ENCODE measurements around the gene ARHGEF7.

The ARHGEF7 gene

DNA sequence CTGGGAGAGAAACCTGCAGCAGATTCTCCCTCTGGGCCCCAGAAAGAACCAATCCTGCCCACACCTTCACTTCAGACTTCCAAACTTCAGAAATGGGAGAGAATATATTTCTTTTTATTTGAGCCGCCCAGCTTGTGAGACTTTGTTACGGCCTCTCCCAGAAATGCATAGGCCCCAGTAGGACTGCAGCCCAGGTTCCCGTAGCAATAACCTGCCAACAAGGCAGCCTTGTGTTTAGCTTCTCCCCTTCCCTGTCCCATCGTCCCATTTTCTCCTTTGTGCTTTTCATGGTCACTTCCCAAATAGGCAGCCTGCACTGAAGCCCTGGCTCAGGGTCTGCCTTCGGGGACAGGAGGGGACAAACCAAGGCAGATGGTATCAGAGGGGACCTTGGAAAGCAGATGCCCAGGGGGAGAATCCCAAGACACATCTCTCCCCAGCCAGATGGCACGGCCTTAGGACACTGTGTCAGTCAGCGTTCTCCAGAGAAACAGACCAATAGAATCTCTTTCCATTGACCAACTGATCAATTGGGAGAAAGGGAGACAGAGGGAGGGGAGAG is 3.7 kb upstream of the ARHGEF7 start:
- no peak for DNase-seq

DNA sequence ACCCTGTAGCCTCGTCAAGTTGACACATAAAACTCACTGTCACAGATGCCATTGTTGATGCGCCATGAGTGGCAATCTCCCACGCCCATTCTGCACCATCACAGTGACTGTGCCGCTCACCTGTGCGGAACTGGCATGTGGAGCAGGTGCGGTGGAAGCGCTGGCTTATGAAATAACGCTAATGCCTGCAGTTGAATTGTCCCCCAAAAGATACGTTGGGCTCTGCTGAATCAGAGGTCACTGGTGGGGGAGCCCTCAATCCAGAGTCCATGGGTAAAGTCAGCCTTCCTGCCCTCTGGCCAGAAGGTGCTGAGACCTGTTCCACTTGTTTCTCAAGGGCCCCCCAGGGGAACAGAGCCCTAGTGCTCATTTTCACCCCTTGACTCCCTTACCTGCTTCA is 2.9 kb upstream of the ARHGEF7 start:
- DNase-seq = no peak

DNA sequence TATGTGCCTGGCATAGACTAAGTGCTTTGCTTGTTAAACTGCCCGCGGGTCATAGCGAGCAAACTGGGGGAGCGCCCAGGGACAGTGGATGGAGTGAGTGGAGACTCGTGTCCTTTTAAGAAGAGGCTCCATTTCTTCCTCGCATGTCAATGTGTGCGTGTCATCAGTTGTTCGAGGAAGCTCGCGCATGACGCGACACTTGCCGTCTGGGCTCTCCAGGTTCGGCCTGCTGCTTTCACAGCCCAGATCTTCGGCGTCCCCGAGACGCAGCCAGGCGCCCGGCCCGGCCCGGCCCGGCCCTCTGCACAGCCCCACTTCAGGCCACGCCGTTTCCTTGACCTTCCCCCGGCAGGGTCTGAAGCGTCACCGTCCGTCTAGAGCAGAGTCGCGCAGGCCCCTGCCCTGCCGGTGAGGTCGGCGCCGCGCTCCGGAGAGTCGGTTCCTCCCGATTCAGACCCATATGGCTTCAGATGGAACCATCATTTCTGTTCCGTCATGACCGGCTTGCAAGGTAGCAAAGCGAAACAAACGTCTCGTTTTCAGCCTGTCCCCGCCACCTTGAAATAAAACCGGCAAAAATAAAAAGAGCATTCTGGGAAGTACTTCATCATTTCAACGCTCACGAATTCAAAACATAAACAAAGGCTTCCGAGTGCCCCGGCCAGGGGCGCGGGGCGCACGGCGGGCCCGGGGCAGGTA is 599 bp upstream of the ARHGEF7 start:
- DNase-seq = no peak

DNA sequence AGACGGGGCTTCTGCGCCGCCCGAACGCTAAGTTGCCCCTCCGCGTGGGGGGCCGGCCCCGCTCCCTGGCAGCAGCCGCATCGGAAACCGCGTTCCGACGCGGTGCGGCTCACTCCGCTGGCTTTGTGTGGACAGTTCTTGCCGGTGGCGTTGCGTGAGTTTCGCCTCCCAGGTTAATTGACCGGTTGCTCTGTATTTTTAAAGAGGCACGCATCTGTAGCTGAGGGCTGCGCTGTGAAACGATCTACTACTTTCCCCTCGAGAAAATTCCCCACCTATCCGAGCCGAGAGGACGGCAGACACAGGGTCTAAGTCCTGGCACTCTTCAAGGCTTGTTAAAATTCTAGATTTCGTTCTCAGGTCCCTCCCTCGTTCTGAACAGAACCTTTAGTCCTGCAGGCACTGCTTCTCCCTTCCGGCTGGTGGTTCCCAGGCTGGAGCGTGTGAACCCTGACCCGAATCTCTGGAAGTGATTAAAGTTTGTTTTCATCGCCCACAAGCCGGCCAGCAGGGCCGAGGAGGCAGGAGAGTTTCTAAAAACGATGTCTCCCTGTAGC is 933 bp downstream of the ARHGEF7 start:
- DNase-seq = no peak

DNA sequence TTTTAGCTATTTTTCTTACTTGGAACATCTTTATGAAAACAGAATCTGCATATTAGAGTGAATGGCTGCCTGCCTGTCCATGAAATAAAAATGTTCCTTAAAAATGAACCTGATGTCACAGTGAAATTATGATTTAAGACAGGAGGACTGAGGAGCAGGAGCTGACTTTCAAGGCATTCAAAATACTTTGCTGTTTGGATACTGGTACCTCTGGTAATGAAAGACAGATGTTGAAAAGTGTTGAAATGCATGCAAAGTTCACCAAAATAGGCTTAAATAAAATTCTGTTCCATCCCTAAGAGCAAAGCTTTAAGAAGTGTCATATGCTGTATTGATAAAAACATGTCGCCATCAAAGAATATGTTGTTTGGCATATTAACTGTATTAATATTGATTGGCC is 1.7 kb downstream of the ARHGEF7 start:
- DNase-seq = no peak

DNA sequence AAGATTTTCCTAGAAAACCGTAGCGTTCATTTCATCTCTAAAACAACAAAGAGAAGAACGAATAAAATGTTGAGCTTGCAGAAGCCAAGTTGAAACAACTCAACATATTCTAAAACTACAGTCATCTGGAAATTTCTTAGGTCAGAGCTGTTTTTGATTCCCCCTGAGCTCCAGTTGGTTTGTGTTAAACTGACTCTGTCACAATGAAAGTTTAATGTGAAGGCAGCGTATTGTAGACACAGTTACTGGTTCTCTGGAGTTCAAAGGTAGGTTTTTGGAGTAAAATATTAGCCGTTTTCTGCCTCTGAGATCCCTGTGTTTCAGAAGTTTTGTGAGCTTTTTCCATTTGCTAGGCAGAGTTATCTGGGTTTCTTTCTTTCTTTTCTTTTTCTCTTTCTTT is 2.2 kb downstream of the ARHGEF7 start:
- no peak for DNase-seq

DNA sequence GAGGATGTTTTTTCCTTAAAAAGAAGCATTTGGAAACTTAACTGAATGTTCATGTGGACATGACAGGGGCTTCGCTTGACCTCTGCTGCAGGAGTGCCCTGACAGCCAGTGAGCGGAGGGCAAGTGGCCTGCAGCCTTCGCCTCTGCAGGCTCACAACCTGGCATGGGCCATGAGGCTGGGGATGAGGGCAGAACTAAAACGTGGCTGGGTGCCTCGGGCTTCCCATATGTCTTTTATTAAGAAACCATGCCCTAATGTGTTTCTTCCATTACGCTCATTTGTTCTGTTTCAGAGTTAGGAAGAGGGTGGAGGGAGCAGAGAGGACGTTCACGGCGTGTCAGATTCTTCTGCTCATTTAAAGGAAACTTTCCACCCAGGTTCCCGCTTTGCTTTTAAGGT is 2.9 kb downstream of the ARHGEF7 start:
- DNase-seq = no peak

DNA sequence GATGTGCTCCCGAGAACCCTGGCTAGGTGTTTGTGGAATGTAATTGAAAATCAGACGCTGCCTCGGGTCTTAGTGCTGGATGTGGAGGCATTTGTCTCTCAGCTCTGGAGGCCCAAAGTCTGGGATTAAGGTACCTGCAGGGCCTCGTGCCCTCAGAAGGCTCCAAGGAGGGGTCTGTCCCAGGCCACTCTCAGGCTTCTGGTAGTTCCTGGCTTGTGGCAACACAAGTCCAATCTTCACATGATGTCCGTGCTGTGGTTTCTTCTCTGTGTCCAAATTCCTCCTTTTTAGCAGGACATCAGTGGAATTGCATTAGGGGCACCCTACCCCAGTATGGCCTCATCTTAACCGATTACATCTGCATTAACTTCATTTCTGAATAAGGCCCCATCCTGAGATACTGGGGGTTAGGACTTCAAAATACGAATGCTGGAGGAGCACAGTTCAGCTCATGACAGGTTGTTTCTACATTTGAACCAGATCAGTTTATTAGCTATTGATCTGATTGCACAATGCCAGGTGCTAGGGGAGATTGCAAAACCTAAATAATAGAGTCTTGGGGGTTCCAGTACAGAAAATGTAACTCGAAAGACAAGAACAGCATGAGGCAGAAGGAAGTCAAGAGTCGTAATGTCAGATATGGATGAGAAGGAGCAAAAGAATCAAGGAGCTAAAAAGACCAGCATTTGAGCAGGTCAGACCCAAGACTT is 3.9 kb downstream of the ARHGEF7 start:
- DNase-seq = no peak

DNA sequence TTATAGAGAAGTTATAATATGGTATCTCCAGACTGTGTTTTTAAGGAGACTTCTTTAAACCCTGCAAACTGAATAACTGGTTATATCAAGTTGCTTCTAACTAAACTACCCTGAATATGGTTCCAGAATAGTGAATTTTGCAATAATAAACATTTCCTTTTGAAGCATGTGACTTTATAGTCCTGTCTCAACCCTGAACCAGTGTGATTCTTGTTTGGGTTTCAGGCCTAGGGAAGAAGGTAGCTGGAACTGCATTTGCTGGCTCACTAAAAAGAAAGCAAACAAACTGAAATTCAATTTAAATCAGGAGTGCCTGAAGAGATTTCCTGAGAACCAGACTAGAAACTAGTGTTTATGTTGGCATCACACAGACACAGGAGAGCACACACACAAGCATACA is 4.9 kb downstream of the ARHGEF7 start:
- DNase-seq = no peak

DNA sequence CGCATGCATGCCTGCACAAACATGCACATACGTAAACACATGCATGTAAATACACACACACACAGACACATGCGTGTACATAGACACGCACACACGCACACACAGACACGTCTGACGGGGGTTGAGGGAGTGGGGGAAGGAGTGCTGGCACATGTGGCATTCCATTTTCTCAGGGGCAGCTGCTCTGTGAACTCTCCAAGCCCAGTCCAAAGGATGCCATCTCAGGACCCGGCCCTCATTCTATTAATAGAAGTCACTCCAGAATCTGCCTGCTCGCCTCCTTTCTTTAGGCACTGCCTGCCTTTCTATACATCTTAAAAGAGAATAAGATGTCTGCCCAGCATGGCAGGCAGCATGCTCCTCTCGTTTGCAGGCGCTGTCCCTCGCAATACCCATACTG is 5.3 kb downstream of the ARHGEF7 start:
- DNase-seq = no peak

DNA sequence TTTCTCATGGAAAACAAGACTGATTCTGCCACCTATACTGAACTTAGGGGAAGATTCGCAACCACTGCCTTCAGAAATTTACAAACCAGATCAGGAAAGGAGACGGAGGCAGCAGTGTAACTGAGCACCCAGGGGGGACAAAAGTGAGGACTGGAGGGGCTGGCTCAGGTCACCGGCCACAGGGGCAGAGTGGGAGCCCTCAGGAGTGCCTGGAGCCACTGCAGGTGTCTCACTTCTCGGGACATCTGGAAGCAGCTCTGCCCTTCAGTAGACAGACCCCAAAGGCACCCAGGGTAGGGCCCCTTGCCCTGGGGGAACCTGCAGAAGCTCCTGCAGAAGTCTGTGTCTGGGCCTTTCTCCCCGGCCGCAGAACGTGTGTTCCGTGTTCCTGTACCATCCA is 5.8 kb downstream of the ARHGEF7 start:
- no peak for DNase-seq

DNA sequence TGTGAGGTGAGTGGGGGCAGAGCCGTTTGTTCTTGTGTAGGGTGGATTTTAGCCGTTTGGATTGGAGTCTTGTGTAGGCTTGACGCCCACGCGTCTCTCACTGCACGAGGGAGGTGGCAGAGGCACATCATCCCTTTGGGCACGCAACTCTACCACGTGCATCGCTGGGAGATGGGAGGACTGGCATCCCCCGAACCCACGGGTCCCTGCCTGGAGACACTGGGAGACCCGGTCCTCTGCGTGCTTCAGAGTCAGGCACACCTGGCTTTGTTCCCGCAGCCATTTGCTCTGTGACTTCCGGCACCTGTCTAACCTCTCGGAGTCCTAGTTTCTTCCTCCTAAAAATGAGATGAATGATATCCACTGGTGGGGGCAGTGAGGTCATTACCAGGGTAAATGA is 6.4 kb downstream of the ARHGEF7 start:
- DNase-seq = no peak

DNA sequence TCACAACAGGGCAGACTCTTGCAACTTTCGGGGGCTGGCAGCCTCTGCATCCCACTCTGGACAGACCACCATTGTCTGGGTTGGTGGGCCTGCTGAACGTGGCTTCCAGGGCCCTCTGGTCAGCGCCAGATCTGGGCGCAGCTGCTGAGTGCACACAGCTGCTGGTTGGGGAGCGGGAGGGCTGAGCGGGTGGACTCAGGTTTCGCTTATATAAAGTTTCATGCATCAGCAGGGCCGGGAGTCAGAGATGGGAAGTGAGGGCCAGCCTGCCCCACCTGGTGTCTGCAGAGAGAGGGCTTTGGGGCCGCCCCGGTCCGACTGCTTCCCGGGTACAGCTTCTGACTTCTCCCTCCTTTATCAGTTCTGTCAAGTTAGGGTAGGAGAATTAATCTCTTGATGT is 6.9 kb downstream of the ARHGEF7 start:
- DNase-seq = no peak

DNA sequence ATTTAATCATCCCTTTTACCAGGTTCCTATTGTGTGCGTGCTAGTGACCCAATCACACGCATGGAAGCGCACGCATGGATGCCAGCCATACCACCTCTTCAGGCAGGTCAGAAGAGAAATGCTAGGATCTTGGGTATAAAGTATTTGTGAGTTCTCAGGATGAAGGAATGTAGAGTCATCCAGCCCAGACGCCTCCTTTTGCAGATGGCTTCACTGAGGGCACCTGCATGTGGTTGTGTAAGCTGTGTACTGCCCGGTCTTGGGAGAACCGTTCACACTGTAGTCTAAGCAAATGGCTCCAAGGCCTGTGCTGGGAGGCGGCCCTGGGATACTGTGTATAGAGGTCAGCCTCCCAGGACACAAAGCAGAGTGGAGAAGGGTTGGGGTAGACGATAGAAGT is 7.5 kb downstream of the ARHGEF7 start:
- no peak for DNase-seq

DNA sequence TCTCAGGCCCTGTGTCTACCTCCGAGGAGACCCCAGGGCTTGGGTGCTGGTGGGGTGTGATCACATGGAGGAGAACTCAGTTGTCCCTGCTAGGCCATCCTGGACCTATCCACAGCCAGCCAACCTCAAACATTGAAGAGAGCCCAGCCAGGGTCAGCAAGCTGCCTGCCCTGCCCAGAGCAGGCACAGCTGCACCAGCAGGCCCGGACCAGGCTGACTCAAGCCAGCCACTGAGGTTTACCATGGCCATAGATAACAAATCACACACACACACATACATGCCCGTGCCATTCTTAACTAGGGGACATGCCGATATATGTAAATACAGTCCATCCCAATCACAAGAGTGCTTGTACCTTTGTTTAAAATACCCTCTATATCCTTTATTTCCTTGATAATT is 8.1 kb downstream of the ARHGEF7 start:
- DNase-seq = no peak

DNA sequence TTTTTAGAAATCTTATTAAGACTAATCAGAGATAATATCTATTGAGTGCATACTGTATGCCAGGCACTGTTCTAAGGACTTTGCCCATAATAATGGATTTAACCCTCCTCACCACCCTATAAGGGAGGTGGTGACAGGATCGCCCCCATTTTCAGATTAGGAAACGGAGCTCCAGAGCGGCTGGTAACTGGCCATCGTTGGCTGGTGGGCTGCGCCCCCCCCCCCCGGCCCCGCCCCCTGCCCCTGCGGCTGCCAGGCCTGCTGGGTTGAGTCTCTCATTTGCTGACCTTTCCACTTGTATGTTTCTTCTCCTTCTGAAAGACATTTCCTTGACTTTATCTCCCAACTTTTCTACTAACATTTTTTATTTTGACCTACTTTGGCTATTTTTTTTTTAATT is 8.5 kb downstream of the ARHGEF7 start:
- no peak for DNase-seq

DNA sequence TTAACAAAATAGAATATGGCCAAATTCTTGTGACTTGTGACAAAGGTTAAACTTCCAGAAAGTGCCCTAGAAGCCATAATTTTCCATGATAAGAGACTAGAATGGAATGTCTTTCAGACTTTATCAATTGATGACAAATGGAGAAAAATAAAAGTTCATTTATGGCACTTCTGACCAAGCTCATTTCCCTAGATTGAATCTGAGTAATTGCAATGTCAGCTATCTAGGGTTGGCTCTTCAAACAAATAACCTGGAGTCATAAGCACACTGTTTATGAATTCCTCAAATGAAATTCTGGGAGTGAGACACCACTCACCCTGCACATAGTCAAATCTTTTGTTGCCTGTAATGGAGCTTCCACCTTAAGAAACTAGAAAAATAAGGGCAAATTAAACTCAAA is 11.4 kb downstream of the ARHGEF7 start:
- DNase-seq = no peak

DNA sequence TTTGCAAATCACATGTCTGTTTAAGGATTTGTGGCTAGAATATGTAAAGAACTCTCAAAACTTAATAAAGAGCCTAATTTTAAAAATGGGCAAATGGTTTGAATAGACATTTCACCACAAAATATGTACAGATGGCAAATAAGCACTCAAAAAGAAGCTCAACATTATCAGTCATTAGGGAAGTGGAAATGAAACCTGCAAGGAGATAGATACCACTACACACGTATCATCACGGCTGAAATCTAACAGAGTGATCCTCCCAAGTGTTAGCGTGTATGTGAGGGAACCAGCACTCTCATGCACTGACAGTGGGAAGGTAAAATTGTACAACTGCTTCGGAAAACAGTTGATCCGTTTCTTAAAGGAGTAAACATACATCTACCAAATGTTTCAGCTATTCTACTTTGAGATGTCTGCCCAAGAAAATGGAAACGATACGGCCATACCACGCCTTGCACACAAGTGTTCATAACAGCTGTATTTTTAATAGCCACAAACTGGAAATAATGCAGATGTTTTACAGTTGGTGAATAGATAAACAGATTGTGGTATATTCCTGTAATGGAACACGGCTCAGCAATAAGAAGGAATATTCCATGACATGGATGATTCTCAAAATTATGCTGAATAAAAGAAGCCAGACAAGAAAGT is 14.5 kb downstream of the ARHGEF7 start:
- DNase-seq = no peak

DNA sequence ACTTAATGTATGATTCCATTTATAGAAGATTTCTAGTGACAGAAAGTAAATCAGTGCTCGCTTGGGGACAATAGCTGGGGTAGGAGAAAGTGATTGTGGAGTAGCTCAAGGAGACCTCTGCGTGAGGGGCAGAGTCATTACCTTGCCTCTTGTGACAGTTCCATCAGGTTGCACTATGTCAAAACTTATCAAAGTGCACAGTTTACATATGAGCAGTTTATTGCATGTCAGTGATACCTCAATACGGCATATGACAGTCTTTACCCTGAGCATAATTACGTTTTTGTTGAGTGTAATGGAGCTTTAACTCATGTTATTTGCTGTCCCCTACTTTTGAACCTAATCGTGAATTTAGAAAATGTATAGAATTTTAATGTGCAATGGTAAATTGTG is 15.0 kb downstream of the ARHGEF7 start:
- DNase-seq = no peak

DNA sequence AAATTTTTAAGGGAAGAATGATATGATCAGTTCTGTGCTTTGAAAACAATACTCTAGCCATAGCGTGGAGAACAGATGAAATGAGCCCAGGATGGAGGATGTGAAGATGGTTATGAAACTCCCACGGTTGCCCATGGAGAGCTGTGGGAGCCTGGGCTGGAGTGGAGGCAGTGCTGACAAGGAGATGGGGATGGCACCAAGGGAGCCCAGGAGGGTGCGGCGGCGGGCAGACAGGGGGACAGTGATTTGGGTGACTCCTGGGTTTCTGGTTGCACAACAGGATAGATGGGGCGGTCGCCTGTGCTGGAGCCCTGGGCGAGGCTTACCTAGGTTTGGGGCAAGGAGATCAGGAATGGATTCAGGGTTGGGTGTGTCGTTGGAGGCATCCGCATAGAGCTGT is 15.9 kb downstream of the ARHGEF7 start:
- no peak for DNase-seq

DNA sequence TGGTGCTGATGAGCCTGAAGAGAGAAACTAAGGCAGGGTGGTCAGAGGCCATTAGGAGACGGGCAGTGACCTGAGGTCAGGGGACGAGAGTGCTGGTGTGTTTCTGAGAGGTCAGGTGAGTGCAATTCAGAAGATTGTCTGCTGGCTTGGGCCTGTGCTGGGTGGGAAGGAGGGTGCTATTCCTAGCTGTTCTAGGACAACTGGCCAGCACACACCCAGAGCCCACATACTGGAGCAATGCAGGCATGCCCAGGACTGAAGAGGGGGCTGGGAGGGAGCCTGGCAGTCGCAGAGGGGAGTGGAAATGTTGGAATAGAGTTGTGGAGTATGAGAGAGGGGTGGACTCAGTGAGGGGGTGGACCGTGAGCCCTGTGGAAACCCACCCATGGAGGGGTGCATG is 16.5 kb downstream of the ARHGEF7 start:
- DNase-seq = no peak

DNA sequence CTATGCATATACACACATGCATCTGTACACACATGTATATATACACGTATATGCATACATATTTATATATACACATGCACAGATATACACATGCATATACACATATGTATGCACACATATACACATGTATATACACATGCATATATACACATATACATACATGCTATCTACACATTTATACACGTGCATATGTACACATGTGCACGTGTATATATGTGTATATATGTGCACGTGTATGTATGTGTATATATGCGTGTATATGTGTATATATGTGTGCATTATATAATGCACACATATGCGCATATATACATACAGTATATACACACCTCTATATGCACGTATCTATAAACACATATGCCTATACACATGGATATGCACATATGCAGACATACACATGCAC is 17.8 kb downstream of the ARHGEF7 start:
- no peak for DNase-seq

DNA sequence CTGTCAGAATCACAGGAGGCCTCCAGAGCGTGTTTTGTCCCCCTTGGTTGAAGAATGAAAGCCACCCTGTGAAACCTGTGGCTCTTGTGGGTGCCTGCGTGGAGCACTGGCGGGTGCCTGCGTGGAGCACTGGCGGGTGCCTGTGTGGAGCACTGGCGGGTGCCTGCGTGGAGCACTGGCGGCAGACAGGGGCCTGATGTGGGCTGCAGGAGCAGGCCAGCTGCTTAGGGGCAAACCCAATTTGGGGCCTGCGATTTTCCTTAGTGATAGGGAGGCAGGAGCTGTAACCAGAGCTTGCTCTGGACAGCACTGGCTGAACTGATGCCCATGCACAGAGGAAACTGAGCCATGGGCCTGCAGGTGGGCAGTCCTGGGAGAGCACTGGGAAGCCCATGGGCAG is 24.3 kb downstream of the ARHGEF7 start:
- no peak for DNase-seq
